Measurements from ENCODE around the gene POU5F1.

Gene POU5F1

GRCh38 chr6:31115941-31116560 lies 54.4 kb downstream of the POU5F1 start:
- no peak for FAIRE-seq
- no peak for DNase-seq (ENCODE audit: insufficient read length, low spot score)

GRCh38 chr6:31114970-31115849 lies 55.3 kb downstream of the POU5F1 start:
- TF ChIP-seq CTCF (IDR thresholded peaks at IDR 0.05; ENCODE audit: insufficient read depth, missing control alignments): no peak
- DNase-seq (ENCODE audit: insufficient read length, low spot score) (no peak), FAIRE-seq (no peak)

More at GRCh38 chr6:31115941-31116560, 54.4 kb downstream of the POU5F1 start:
- no peak for TF ChIP-seq CTCF (IDR thresholded peaks at IDR 0.05; ENCODE audit: insufficient read depth, missing control alignments)

GRCh38 chr6:31114541-31114878 lies 56.0 kb downstream of the POU5F1 start, which contains the start of gene PSORS1C1:
Gene PSORS1C1 (plus strand): TSS chr6:31114800. CDS start chr6:31129633, 14,833 bp downstream.
- DNase-seq (ENCODE audit: insufficient read length, low spot score) (no peak), FAIRE-seq (no peak)
- TF ChIP-seq CTCF (IDR thresholded peaks at IDR 0.05; ENCODE audit: insufficient read depth, missing control alignments): no peak
